Upper lobe of left lung (tissue), 4 donors: ENCODE results near the gene IGFBP7.

ENCODE experiments used
- EP300 ChIP-seq, 4 donors: sonication (generic); formaldehyde crosslinking; IDR thresholded peaks; one replicate each; pipeline ENCODE4 v1.5.1; 2017; ENCODE audit warnings: antibody characterized with exemption in 4 of 4, control low read depth in 2 of 4
- POLR2A ChIP-seq, 4 donors: fragments of 450-650 bp; IDR thresholded peaks; one replicate each; pipeline ENCODE4 v1.5.1; 2016 to 2017; ENCODE audit warnings: antibody characterized with exemption in 4 of 4, mild to moderate bottlenecking in 2 of 4

- TF ChIP-seq POLR2A (IDR thresholded peaks at IDR 0.05) = no peak
- no peak for TF ChIP-seq EP300 (IDR thresholded peaks at IDR 0.05)
Observed at GRCh38 chr4:57044279-57044678, 65.9 kb downstream of the IGFBP7 start.
